HG02571 (cell line): ENCODE data around the gene SMNDC1.
"Not testable (repeated sequence)": the region's sequence is repeated elsewhere in the genome, so short reads cannot be mapped to it uniquely, and the experiment has no call there.

Source experiments
- ATAC-seq: cut with Tn5 transposase; IDR thresholded peaks from one replicate; pipeline ENCODE4 v1.9.1; 2021; ENCODE audit warnings: mild to moderate bottlenecking, moderate library complexity; ENCODE audit not compliant: unreplicated experiment

The SMNDC1 gene

DNA sequence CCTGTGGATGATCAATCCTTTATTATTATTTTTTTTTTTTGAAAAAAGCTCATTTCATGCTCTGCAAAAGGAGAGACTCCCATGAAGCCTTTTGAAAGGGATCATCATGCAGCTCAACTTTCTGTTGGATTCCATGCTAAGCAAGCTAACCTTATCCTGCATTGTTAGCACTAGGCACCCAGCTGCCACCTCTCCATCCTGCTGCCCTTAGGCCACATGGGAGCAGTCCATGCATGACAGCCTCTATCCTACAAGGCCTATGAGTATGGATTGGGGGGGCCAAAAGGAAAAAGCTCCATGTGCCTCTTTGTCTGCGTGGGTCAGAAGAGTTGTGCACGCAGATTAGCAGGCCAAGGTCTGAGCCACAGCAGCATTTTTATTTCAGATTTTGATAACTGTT, 19.2 kb downstream of the SMNDC1 start:
- ATAC-seq = no peak

DNA sequence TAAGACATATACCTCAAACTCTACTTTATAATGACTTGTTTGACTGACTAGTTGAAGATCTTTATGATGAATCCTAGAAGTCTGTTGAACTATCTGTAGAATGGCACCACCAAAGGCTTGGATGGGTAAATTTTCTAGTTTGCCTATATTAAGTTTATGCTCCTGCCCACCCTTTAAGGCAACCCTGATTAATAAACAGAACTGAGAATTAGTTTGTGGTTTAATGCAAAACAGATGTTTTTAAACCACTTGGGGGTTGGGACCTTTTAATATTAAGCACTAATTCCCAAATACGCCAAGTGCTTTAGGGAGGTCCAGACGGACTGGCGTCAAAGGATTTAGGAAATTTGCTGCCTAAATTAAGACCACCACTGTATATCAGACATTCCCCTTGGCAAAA, 20.5 kb downstream of the SMNDC1 start:
- ATAC-seq = no peak

DNA sequence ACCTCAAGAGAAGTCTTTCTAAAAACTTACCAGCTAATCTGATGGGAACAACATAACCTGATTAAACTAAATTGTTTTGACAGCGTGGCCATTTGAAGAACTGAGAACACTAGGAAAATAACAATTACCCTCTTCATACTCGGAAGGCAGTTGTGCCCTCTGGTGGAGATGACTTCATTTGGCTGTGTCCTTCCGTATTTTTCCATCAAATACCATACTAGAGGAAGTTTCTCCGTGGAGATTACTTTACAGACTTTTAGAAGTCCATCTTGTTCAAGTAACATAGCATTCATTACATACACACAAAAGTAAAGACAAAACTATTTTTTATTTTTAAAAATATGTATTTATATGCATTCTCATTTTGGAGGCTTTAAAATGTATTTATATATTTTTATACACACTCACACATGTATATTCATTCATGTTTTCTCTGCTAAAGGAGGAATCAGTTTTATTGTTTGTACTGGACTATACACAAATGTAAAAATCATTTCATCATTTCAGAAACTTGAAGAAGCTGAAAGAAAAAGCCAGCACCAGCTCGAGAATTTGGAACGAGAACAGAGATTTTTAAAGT, 25.2 kb downstream of the SMNDC1 start:
- no peak for ATAC-seq

DNA sequence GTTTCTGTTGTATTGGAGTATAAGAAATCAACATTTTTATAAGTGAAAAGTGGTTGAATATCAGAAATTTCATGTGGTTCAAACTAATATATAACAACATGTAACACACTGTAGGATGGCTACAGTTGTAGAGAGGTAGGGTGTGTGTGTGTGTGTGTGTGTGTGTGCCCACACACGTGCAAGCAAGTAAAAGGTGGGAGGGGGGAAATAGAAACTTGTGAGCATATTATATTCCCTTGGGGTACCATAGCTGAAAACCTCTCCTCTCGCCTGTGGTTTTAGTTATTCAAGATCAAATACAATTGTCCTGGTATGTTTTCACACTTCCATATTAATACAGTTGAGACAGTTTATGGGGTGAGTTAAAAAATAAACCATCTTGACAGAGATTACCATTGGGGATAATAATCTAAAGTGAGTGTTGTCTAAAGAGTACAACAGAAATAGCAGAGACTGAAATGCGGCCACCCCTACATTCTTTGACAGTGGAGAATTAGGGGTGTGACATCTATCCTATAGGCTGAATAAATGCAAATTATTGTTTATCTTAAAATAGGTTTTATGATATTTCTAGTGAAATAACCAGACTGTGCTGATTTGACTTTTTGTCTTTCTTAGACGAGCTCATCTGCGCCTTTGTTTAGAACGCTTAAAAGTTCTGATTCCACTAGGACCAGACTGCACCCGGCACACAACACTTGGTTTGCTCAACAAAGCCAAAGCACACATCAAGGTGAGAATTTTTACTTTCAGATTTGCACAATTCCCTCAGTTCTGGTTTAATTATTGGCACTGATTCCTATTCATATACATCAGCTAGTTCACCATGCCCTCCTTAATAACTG, 25.9 kb downstream of the SMNDC1 start:
- ATAC-seq = no peak

DNA sequence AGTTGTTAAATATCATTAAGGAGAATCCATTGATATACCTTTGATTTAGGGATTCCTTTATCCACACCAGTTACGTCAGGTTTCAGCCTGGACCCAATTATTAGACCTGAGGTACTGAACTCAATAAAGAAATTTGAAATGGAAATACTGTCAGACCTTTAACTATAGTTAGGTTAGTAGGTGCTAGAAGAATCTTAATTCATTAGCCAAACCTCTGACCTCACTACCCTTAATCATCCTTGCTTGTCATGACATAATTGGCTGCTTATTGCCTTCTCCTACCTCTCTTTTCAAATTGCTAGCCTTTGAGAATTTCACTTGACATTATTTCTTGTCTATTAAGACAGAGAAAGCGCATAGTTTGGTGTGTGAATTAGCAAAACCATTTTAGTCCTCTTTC, 27.1 kb downstream of the SMNDC1 start:
- no peak for ATAC-seq

DNA sequence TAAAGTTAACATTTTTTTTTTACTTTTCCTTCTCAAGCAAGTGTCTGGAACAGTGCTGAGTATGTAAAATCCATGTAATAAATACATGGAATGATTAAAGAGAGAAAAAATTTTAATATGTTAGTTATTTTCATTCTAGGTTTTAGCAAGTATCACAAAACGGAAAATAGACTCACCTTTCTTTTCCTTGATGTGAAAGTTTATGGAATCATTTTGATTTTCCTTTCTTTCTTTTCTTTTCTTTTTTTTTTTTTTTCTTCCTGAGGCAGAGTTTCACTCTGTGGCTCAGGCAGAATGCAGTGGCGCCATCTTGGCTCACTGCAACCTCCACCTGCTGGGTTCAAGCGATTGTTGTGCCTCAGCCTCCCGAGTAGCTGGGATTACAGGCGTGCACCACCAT, 28.1 kb downstream of the SMNDC1 start:
- no peak for ATAC-seq

DNA sequence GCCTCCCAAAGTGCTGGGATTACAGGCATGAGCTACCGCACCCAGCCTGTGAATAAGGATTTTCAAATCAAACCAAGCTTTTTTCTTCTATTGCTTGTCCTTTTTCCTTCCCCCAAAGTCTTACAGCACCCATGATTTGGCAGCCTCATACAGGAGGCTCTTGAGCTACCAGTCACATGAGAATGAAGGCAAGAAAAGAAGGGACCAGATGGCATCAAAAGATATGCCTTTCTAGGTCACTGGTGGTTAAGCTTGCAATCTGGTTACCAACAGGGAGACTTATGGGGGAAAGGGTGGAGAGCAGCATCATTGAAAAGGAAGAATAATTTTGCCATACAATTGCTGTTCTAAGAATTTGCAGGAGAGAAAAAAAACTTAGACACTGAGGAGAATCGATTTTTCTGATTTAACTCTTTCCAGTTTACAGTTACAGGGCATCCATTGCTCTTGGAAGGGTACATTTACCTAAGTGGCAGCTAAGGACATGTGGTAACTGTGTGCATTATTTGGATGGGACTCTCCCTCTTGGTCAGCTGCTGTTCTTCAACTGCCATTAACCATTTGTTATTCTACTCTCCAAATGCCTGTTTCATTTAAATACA, 29.5 kb downstream of the SMNDC1 start:
- no peak for ATAC-seq

DNA sequence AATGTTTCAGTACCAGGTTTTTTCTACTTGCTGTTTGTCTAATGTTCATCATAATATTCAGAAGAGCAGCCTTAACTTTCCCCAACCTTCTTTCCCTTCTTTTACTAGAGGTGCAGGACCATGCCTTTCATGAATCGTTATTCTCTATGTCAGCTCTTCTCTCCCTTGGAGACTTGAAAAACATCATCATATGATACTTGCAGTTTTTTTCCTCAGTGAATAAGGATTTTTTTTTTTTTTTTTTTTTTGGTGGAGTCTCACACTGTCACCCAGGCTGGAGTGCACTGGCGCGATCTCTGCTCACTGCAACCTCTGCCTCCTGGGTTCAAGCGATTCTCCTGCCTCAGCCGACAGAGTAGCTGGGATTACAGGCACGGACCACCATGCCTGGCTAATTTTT, 30.1 kb downstream of the SMNDC1 start:
- no peak for ATAC-seq

DNA sequence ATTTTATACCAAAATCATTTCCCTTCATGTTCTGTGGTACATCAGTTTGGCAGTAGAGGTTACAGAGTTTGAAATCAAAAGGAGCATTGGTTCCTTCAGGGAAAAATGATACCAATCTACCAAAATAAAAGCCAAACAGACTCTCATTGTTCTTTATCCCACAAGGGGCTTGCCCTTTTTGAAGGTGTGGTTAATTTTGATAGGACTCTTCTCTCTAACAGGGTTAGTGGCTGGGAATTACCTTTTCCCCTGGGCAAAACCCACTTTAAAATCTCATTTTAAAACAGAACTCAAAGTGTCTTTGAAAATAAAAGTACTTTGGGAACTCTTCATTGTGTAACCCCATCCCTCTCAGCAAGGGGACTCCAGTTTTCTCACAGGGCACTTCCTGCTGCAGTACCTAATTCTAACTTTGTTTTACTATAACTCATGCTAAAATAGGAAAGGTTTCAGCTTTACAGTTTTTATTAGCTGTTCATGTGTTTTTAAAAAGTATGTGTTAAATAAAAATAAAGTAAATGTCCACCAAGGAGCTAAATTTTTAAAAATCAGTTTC, 30.6 kb downstream of the SMNDC1 start:
- ATAC-seq = no peak

DNA sequence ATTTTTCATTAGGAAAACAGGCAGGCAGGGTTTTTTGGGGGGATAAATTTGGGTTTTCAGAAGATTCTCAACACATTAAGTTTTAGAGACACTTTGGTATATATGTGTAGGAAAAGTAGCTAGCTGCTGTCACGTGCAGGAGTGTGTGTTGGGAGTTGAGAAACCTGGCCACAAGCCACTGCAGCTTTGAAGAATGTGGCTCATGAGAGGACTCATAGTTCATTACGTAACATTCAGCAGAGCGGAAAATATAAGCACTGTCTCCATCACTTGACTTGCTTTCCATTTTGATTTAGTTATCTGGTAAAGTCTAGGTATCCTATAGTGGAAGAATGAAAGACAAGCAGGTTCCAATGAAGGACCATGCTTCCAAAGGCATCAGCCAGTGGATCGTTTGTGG, 31.2 kb downstream of the SMNDC1 start:
- ATAC-seq = no peak

DNA sequence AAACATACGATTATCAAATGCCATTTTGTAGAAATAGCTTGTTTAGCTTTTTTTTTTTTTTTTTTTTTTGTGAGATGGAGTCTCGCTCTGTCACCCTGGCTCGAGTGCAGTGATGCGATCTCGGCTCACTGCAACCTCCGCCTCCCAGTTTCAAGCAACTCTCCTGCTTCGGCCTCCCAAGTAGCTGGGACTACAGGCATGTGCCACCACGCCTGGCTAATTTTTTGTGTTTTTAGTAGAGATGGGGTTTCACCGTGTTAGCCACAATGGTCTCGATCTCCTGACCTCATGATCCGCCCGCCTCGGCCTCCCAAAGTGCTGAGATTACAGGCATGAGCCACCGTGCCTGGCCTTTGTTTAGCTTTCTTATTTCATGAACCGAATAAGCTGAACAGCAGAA, 31.7 kb downstream of the SMNDC1 start:
- not testable (repeated sequence) for ATAC-seq

DNA sequence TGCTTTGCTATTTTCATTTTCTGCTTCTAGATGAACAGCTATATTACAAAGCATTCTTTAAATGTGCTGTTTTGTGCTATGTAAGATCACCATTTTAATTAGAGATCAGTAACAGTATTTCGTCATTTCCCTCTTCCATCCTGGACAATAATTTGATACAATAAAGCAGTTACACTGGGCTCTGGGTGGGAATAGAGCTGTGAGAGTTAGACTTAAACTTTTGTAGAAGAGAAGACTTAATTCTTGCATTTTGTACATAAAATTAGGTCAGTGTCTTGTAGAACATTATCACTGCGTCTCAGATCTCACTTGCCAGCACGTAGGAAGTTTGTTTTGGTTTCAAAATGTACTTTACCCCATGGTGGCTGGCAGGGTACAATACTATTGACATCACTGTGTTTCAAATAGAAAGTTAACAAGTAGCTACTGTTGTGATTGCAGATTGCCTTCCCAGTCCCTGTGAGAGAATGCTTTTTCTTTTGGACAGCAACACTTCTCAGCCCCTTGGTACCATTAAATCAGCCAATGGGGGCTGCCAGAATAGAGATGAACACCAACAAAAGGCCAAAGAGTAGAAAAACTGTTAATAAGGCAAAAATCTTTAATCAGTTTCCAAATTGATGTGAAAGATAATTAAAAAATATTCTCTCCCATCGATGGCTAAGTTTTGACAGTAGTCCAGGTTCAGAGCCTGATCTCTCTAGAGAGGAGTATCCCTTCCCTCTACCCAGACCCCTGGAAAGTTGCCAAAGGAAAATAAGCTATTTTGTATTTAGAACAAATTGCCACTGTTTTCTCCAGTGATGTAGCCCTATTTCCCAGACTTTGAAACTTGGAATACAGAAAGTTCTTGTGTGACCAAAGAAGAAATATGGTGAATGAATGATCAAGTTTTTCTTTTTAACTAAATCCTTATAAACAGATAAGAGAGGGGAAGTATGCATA, 35.1 kb downstream of the SMNDC1 start:
- ATAC-seq = peak; percentile 61

DNA sequence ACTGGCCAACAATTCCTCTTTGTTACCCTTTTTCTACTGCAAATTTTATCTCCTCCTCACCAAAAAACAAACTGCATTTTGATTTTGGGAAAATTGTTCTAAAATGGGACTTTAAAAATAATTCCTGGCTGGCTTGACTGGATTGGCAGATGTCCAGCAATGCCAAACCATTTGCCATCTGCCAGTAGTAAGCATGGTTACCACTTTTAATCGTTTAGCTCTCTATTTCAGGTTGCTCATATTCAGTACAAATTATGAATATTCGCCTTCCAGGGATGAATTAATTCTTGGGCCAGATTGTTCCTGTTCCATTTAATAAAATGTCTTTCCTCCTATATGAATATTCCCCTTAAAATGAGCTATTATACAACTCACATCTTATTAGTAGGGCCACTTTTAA, 35.7 kb downstream of the SMNDC1 start:
- ATAC-seq = no peak

DNA sequence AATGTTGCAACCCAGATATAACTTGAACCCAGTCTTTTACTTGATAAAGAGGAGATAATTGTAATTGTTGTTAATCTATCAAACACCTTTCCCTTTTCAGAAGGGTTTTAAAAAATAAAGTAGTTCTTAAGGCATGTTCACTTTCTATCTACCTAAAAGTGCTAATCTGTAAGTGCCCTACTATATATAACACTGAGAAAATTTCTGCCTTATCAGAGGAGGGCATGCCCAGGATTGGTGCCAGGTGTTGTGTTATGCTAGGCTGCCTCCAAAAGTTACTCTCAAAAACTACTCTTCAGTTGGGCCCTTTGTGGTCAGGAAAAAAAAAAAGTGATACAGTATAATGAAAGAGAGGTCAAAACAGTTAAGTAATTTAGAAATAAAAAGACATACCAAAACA, 36.3 kb downstream of the SMNDC1 start:
- no peak for ATAC-seq

DNA sequence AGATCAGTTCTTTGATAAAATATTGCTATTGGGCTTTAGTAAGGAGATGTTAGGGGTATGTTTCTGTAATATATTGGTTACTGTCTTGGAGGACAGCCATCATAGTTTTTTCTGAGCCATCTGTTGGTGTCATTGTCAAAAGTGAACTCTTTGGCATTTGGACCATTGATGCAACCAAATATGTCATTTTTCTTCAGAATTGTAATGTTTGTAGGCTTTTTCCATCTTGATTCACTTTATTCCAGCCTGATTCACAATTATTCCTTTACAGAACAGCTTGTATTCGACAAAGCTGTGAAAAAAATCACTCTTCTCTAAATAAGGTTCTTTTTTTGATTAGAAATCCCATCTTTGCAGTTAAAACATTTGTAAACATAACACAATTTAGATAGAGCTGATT, 37.4 kb downstream of the SMNDC1 start:
- ATAC-seq = no peak

DNA sequence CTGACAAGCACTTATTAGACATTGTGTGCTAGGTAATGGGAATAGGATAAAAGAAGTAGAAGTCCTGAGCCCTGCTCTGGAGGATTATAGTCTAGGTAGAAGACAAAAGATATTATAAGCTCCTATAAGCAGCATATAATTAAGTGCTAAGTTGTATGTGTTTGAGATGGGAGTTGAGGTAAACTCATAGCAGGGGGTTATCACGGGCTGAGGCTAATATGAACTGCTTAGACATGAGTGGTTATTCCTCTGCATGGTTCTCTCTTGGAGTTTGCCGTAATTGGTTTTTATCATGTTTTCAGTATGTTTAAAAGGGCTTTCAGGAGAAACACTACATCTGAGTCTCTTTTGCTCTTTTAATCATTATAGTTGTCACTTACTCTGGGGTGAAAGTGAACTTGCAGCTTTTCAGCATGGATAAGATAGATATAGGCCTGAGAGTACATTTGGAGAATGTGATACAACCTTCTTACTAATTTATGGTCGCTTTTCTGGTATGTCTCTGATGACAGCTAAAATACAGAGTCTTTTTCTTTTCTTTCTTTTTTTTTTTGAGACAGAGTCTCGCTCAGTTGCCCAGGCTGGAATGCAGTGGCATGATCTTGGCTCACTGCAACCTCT, 39.0 kb downstream of the SMNDC1 start:
- ATAC-seq = no peak

DNA sequence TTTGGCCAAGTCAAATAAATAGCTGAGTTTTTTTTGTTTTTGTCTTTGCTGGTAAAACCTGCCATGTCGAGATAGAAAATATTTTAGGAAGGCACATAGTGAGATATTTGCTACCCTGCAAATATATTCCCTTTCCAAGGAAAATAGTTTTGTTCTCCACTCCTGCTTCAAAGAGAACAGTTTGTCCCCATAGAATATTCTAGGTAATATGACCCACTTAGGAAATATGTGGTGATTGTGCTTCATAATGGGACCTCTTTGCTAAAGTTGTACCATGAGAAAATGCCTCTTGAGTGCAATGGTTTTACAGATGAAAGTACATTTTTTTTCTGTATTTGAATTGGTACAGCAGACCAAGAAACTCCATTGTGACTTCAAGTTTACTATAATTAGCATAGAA, 41.6 kb downstream of the SMNDC1 start:
- ATAC-seq = no peak

DNA sequence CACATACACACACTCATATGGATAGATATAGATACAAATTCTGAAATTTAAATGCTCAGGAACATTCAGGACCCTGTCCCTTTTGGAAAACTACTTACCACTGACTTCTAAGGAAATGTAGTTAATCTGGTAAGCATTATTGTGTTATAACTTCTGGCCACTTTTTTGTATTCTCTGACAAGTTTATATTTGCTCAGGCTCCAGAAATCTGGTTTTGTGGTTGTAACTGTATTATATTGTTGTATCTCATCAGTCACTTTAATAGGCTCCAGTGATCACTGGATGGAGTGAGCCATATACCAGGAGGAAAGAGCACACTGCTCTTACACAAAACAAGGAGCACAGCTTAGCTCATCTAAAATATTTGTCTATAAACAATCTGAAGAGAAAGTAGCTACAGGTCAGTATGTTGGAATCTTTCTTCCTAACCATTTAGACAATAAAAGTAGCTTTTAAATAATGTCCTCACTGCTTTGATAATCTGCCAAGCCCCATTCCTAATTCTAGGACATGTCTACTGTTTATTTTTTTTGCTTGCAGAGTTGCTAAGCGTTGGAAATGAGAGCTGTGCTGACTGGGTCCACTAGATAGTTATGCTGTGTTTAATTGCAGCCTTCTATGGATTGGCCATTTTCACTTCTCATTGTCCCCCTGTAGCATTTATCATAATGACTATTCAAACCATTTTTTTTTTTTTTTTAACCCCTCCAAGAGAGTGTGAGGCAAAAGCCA, 43.8 kb downstream of the SMNDC1 start:
- ATAC-seq = no peak

DNA sequence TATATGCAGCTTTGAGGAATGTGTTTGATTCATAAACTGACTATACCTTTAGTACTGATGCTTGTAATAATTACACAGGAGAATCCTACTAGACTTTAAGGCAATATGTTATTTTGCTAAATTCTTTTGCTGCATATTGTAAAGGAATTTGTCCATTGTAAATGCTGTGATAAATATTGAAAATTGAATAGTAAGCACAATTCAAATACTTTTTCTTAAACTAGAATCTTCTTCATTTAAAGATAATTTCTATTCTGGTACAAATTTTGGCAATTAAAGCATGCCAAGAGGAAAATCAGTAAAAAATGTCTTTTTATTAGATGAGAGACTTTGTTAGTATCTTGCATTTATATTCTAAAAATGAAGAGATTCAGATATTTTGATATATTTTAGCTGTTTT, 45.4 kb downstream of the SMNDC1 start:
- ATAC-seq = no peak

DNA sequence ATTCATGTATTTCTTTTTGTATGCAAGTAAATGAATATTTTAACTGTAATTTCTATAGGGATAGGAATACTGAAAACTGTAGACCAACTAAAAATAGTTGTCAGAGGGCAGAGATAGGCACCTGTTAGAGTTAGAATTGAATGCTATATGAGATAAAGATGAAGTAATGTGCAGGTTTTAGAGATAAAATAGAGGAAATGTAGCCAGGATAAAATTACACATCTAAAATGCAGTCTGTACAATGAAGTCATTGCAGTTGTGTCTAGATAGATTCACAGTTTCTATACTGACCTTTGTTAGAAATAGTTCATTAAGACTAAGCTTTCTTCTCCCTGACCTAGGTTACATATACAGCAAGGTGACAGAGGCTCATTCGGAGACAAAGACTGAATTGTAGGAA, 46.2 kb downstream of the SMNDC1 start:
- ATAC-seq = no peak
